AG10803 (cell line): ENCODE data around the gene ALDH8A1.

Source experiments
- DNase-seq: peaks from one replicate; pipeline ENCODE4 v3.0.0; 2010; ENCODE audit warnings: low read depth
- H3K4me3 ChIP-seq: 2 replicates; pipeline ENCODE4 v1.5.1; 2011; ENCODE audit warnings: mild to moderate bottlenecking, low read length, control low read depth
- TF ChIP-seq, protein P1 (sequence below): conservative IDR thresholded peaks from 2 replicates; pipeline ENCODE4 v1.5.1; 2011; ENCODE audit warnings: mild to moderate bottlenecking, low read length, control low read depth, inconsistent platforms

Gene ALDH8A1

DNA sequence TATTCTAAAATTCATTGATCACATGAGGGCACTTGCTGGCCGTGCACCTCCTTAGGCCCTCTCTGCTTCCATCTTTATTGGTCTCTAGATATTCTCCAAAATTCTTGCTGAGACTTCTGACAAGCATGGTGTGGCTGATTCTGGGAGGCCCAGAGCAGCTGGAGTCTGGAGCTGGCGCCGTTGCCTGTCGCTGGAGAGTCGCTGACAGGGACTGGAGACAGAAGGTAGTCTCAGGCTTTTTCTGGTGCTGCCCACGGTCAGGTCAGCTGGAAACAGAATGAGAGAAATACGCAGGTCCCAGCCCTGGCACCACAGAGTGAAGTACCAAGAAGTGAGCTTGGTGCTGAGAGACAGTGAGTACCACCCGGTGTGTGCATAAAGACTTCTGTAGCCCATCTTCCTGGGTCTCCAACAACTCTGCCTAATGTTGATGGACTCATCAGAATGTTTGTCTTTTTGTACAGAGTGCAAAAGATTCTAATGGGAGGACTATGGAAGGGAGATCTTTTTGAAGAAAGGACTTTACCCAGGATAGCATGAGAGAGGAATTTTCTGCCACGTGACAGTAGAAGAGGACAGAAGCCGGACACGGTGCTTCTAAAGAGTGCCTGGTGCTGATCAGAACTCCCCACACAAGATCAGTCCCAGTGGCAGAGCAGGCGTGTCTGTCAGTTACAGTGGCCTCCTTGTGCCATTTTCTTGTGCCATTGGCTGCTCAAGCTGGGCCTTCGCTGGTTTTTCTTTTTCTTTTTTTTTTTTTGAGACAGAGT is 1.8 kb upstream of the ALDH8A1 start:
- TF ChIP-seq, protein P1, sequence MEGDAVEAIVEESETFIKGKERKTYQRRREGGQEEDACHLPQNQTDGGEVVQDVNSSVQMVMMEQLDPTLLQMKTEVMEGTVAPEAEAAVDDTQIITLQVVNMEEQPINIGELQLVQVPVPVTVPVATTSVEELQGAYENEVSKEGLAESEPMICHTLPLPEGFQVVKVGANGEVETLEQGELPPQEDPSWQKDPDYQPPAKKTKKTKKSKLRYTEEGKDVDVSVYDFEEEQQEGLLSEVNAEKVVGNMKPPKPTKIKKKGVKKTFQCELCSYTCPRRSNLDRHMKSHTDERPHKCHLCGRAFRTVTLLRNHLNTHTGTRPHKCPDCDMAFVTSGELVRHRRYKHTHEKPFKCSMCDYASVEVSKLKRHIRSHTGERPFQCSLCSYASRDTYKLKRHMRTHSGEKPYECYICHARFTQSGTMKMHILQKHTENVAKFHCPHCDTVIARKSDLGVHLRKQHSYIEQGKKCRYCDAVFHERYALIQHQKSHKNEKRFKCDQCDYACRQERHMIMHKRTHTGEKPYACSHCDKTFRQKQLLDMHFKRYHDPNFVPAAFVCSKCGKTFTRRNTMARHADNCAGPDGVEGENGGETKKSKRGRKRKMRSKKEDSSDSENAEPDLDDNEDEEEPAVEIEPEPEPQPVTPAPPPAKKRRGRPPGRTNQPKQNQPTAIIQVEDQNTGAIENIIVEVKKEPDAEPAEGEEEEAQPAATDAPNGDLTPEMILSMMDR = no peak
- DNase-seq = no peak
- H3K4me3 ChIP-seq = no peak overlapping the region

DNA sequence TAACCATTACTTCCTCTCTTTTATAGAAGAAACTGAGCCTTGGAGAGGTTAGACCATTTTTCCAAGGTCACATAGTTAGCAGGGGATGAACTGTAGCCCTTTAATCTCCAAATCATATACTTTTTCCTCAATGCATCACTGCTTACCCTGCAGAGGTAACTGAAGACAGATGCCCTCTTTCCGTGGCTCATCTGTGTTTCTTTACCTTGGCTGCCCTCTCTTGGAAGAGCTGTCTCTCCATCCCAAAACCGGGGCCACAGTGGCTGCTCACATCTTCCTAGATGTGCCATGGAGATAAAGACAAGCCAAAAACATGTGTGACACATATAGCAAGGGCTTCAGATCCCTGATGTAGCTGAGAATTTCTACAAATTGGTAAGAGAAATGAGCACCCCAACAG is 581 bp upstream of the ALDH8A1 start:
- H3K4me3 ChIP-seq = no peak overlapping the region
- TF ChIP-seq, protein P1 = no peak
- DNase-seq = no peak

DNA sequence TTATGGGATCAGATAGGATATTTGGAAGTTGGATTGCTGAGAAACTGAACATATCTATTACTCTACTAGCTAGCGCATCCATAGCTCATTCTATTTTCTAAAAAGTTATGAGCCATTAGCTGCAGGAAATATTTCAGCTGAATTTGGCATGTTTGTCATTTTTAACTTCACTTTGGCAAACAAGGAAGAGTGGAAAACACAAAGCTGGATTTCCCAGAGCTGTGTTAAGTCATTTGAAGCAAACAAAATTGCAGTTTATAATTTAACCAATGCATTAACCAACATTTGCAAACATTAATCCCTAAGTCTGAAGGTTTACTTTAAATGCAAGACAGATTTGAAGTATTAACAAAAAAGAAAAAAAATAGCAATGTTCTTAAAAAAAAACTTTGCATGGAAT is 1.2 kb downstream of the ALDH8A1 start:
- DNase-seq = no peak
- H3K4me3 ChIP-seq = no peak overlapping the region
- TF ChIP-seq, protein P1 = no peak

DNA sequence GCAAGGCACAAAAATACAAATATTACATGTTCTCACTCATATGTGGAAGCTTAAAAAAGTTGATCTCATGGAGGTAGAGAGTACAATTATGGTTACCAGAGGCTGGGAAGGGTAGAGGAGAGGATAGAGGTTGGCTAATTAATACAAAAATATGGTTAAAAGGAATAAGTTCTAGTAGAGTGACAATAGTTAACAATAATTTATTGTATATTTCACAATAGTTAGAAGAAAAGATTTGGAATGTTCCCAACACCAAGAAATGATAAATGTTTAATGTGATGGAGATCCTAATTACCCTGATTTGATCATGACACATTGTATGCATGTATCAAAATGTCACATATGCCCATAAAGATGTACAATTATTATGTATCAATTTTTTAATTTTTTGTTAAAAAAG is 1.8 kb downstream of the ALDH8A1 start:
- no peak for DNase-seq
- no peak overlapping the region for H3K4me3 ChIP-seq
- TF ChIP-seq, protein P1 = no peak

DNA sequence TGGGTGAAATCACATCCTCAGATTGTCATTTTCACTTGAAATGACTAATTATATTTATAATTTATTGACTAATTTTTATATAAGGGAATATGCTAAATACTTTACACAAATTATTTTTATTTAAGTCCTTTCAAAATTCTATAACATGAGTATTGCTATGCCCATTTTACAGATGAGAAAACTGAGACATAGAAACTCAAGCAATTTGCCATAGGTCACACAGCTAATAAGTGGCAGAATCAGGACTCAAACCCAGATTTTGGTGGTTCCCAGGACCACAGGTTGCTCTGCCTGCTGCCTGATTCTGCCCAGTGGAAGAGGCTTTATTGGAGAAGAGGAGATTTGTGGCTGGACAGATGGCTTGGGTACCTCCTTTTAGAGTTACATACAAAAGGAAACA is 4.9 kb downstream of the ALDH8A1 start:
- no peak overlapping the region for H3K4me3 ChIP-seq
- TF ChIP-seq, protein P1 = no peak
- DNase-seq = no peak

DNA sequence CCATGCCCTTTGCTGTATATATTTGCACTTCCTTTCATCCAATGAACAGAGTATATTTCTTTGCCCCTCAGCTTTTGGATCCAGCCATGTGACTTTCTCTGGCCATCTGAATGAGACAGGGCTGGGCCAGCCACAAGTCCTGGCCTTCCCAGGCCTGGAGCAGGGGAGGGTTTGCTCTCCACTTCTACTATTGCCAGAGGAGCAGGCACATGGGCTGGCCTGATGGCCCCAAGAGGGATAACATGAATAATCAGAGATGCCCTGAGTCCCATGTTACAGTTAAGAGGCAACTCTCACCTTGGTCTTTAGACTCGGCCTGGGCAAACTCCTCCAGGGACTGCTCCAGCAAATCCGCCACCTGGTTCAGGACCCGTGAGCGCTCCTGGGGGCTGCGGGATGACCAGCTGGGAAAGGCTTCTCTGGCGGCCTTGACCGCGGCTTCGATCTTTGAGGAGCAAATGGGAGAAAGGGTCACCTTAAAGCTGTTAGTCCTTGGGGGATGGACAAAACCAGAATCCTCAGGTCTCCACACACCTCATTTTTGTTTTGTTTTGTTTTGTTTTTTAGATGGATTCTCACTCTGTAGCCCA is 6.3 kb downstream of the ALDH8A1 start:
- TF ChIP-seq, protein P1 = no peak
- no peak for DNase-seq
- H3K4me3 ChIP-seq = no peak overlapping the region

DNA sequence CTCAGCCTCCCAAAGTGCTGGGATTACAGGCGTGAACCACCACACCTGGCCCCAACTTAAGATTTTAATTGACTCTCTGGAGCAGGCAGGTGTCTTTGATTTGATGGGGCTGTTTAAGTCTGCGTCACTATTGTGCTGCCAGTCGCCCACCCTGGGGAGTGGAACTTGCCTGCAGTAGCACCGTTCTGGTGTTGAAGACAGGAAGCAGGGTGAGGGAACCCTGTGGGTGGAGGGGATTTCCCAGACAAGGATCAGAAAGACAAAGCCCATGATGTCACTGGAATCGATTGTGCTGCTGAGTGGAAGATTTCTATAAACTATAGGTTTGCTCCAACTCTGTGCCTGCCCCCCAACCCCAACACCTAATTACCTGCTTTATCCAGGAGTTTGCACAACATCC is 11.0 kb downstream of the ALDH8A1 start:
- DNase-seq = no peak
- TF ChIP-seq, protein P1 = no peak
- H3K4me3 ChIP-seq = no peak overlapping the region
